Osteocyte (in vitro differentiated cells): Measurements from ENCODE around the gene RNF207. TPM values are rescaled to one million over a fixed set of nuclear protein-coding genes. Genes with fewer than 3 reads are reported as not detected.

Experiments used
- DNase-seq: peaks from one replicate; pipeline ENCODE4 v3.0.0; 2021; ENCODE audit warnings: mixed read lengths; ENCODE audit not compliant: unreplicated experiment; ENCODE audit errors: extremely low spot score
- H3K27ac Mint-ChIP-seq: one replicate; pipeline ENCODE4 v1.8.0; 2021; ENCODE audit warnings: mild to moderate bottlenecking, mixed read lengths; ENCODE audit not compliant: unreplicated experiment
- H3K27me3 Mint-ChIP-seq: one replicate; pipeline ENCODE4 v1.8.0; 2021; ENCODE audit warnings: mixed read lengths; ENCODE audit not compliant: unreplicated experiment
- H3K36me3 Mint-ChIP-seq: one replicate; pipeline ENCODE4 v1.8.0; 2021; ENCODE audit warnings: mixed read lengths; ENCODE audit not compliant: unreplicated experiment
- H3K4me1 Mint-ChIP-seq: one replicate; pipeline ENCODE4 v1.8.0; 2021; ENCODE audit warnings: mixed read lengths; ENCODE audit not compliant: unreplicated experiment
- H3K4me3 Mint-ChIP-seq: one replicate; pipeline ENCODE4 v1.8.0; 2021; ENCODE audit warnings: mild to moderate bottlenecking, moderate library complexity, mixed read lengths; ENCODE audit not compliant: unreplicated experiment
- H3K9me3 Mint-ChIP-seq: one replicate; pipeline ENCODE4 v1.8.0; 2021; ENCODE audit warnings: mixed read lengths; ENCODE audit not compliant: unreplicated experiment
- CTCF ChIP-seq: fragments of 200-600 bp; sonication (generic); IDR thresholded peaks from 2 replicates; pipeline ENCODE4 v1.5.0; 2021; ENCODE audit warnings: antibody characterized with exemption, mild to moderate bottlenecking, moderate library complexity
- total RNA-seq: library from RNA; stranded (reverse); gene quantifications from 2 replicates; pipeline ENCODE4 v1.2.1, GENCODE V29; 2021

Gene RNF207
- total RNA-seq, 1 donor from 2014 or later: 12.4 TPM

DNA sequence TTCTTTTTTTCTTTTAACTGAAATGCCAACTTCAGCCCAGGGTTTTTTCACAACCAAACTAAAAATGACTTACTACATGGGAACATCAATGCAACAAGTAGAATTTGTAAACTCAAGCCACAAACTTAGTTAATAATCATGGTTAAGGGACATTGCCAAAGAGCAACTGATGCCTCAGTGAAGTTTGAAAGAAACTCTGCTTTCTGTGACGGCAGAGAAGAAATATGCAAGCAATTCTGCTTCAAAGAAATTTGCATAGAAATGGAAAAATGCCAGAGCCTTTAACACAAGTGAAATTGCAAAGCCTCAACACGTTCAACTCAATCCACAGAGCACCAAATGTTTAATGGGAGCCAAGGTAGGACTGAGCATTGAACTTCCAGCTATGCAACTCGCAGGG lies 20.8 kb upstream of the RNF207 start:
- no peak overlapping the region for H3K4me3 Mint-ChIP-seq
- H3K36me3 Mint-ChIP-seq: peaks cover 38% of the 10 kb centered on the region
- DNase-seq: no peak
- no peak for TF ChIP-seq CTCF
- peaks cover 23% of the 10 kb centered on the region for H3K27me3 Mint-ChIP-seq
- peaks cover 22% of the 10 kb centered on the region for H3K4me1 Mint-ChIP-seq
- no peaks in the 10 kb centered on the region for H3K9me3 Mint-ChIP-seq
- H3K27ac Mint-ChIP-seq: no peak overlapping the region

GRCh38 chr1:6185635-6186382 lies 20.1 kb upstream of the RNF207 start:
- Mint-ChIP-seq H3K4me3 (no peak overlapping the region), H3K36me3 (peaks cover 38% of the 10 kb centered on the region), H3K27me3 (peaks cover 20% of the 10 kb centered on the region), H3K4me1 (peaks cover 19% of the 10 kb centered on the region), H3K9me3 (no peaks in the 10 kb centered on the region), H3K27ac (no peak overlapping the region)
- no peak for DNase-seq
- peak; percentile 55 for TF ChIP-seq CTCF

- H3K4me3 Mint-ChIP-seq: no peak overlapping the region
- no peak overlapping the region for H3K27ac Mint-ChIP-seq
- TF ChIP-seq CTCF: no peak
- H3K27me3 Mint-ChIP-seq: peaks cover 2% of the 10 kb centered on the region
- H3K36me3 Mint-ChIP-seq: peaks cover 46% of the 10 kb centered on the region
- no peak for DNase-seq
- peaks cover 11% of the 10 kb centered on the region for H3K4me1 Mint-ChIP-seq
- no peaks in the 10 kb centered on the region for H3K9me3 Mint-ChIP-seq
Observed at GRCh38 chr1:6188466-6188865, 17.5 kb upstream of the RNF207 start.

- Mint-ChIP-seq H3K36me3 (peaks cover 38% of the 10 kb centered on the region), H3K4me1 (peaks cover 6% of the 10 kb centered on the region), H3K4me3 (no peak overlapping the region), H3K9me3 (no peaks in the 10 kb centered on the region), H3K27me3 (no peaks in the 10 kb centered on the region), H3K27ac (no peak overlapping the region)
- no peak for TF ChIP-seq CTCF
- no peak for DNase-seq
Observed at GRCh38 chr1:6191968-6192367, 14.0 kb upstream of the RNF207 start.

GRCh38 chr1:6197746-6198427 lies 8.0 kb upstream of the RNF207 start:
- peaks cover 35% of the 10 kb centered on the region for H3K4me1 Mint-ChIP-seq
- no peaks in the 10 kb centered on the region for H3K9me3 Mint-ChIP-seq
- no peak for DNase-seq
- no peaks in the 10 kb centered on the region for H3K27me3 Mint-ChIP-seq
- peak overlapping the region; percentile 83 for H3K4me3 Mint-ChIP-seq
- peak overlapping the region; percentile 74 for H3K27ac Mint-ChIP-seq
- TF ChIP-seq CTCF: no peak
- peaks cover 22% of the 10 kb centered on the region for H3K36me3 Mint-ChIP-seq
